ENCODE measurements around the gene PACSIN3. TPM values are rescaled to one million over a fixed set of nuclear protein-coding genes. Genes with fewer than 3 reads are reported as not detected.
A peak's percentile ranks its signal among the peaks of the same experiment; 100 is the strongest.

Gene PACSIN3
- total and polyA plus RNA-seq, 2 of the 13 experiments (the other 11 are each of a cell fraction or from before 2014, with no cell fraction given) = 47.9 to 93.3 TPM

- no peak for TF ChIP-seq CREB1 (IDR thresholded peaks at IDR 0.05)
- no peak for TF ChIP-seq CREB1 (CRISPR knock-in tag; IDR thresholded peaks at IDR 0.05)
- no peak for TF ChIP-seq SIN3B (IDR thresholded peaks at IDR 0.05; ENCODE audit: low read length)
- TF ChIP-seq SMAD3 (CRISPR knock-in tag; IDR thresholded peaks at IDR 0.05) = 0 out of 2 replicates have a peak, but pooled peaks have one; percentile 16
- TF ChIP-seq RXRB (CRISPR knock-in tag; IDR thresholded peaks at IDR 0.05; ENCODE audit: borderline replicate concordance) = no peak; the same call in 1 of the 2 replicates
- TF ChIP-seq ZFP36L1 (CRISPR knock-in tag; IDR thresholded peaks at IDR 0.05) = 0 out of 2 replicates have a peak, but pooled peaks have one; percentile 59
- TF ChIP-seq ZSCAN30 (CRISPR knock-in tag; IDR thresholded peaks at IDR 0.05) = no peak
- no peak for TF ChIP-seq ESRRA (CRISPR knock-in tag; IDR thresholded peaks at IDR 0.05; ENCODE audit: low read depth)
- TF ChIP-seq GPBP1L1 (CRISPR knock-in tag; IDR thresholded peaks at IDR 0.05) = no peak
- TF ChIP-seq SOX13 (IDR thresholded peaks at IDR 0.05) = no peak
- no peak for TF ChIP-seq SOX13 (CRISPR knock-in tag; conservative IDR thresholded peaks at IDR 0.05 in 1 of 2, IDR thresholded peaks at IDR 0.05 in 1 of 2)
- no peak for TF ChIP-seq USF2 (IDR thresholded peaks at IDR 0.05; ENCODE audit: low read depth, low read length)
- no peak for TF ChIP-seq USF2 (CRISPR knock-in tag; IDR thresholded peaks at IDR 0.05; ENCODE audit: borderline replicate concordance)
- no peak for TF ChIP-seq SATB2 (CRISPR knock-in tag; IDR thresholded peaks at IDR 0.05)
- no peak for TF ChIP-seq TAF15 (IDR thresholded peaks at IDR 0.05; ENCODE audit: low read depth, low read length, poor library complexity, severe bottlenecking)
- no peak for TF ChIP-seq HMGA1 (CRISPR knock-in tag; conservative IDR thresholded peaks at IDR 0.05)
- TF ChIP-seq ZNF776 (CRISPR knock-in tag; IDR thresholded peaks at IDR 0.05) = no peak
- no peak for TF ChIP-seq GTF2F1 (IDR thresholded peaks at IDR 0.05; ENCODE audit: low read length)
- no peak for TF ChIP-seq TOE1 (CRISPR knock-in tag; IDR thresholded peaks at IDR 0.05)
- TF ChIP-seq EED (CRISPR knock-in tag; IDR thresholded peaks at IDR 0.05) = no peak
- TF ChIP-seq MED13 (CRISPR knock-in tag; IDR thresholded peaks at IDR 0.05) = peak; percentile 29; the same call in 1 of the 2 replicates
- TF ChIP-seq ZZZ3 (CRISPR knock-in tag; IDR thresholded peaks at IDR 0.05; ENCODE audit: borderline replicate concordance) = no peak
- no peak for TF ChIP-seq KAT7 (CRISPR knock-in tag; IDR thresholded peaks at IDR 0.05; ENCODE audit: borderline replicate concordance)
- no peak for TF ChIP-seq ZNF543 (CRISPR knock-in tag; IDR thresholded peaks at IDR 0.05)
- TF ChIP-seq MXD3 (CRISPR knock-in tag; IDR thresholded peaks at IDR 0.05) = peak; percentile 56; the same call in 1 of the 2 replicates
- no peak for TF ChIP-seq ZSCAN9 (CRISPR knock-in tag; IDR thresholded peaks at IDR 0.05; ENCODE audit: borderline replicate concordance)
- TF ChIP-seq MTF1 (CRISPR knock-in tag; IDR thresholded peaks at IDR 0.05) = 0 out of 2 replicates have a peak, but pooled peaks have one; percentile 5
- TF ChIP-seq BRD4 (CRISPR knock-in tag; IDR thresholded peaks at IDR 0.05) = no peak
- TF ChIP-seq ZMYM3 (CRISPR knock-in tag; IDR thresholded peaks at IDR 0.05) = peak; percentile 94
These were observed 764 bp upstream of the PACSIN3 start (continued) for GRCh38 chr11:47186700-47187695.
